Thoracic aorta (tissue), 2 donors: ENCODE results near the gene NDUFA13. TPM values are rescaled to one million over a fixed set of nuclear protein-coding genes. Genes with fewer than 3 reads are reported as not detected.

Experiments
- ATAC-seq: fragments of 150-250 bp; one replicate; pipeline ENCODE4 v1.8.0; 2017; ENCODE audit warnings: low read depth; ENCODE audit not compliant: insufficient number of reproducible peaks, low FRiP score
- DNase-seq: peaks from one replicate; pipeline ENCODE4 v3.0.0-alpha.2; 2020; ENCODE audit warnings: low spot score
- H3K27ac ChIP-seq, 2 donors: fragments of 200-600 bp; sonication (generic); 1 replicate in 1 of 2; 2 replicates in 1 of 2; pipeline ENCODE4 v1.5.1; 2016; ENCODE audit warnings: mild to moderate bottlenecking in 2 of 2, moderate library complexity in 2 of 2
- H3K27me3 ChIP-seq: fragments of 200-600 bp; sonication (generic); replicated peaks from 2 replicates; pipeline ENCODE4 v1.6.0; 2016; ENCODE audit warnings: mild to moderate bottlenecking; ENCODE audit not compliant: insufficient read depth
- H3K36me3 ChIP-seq: fragments of 200-600 bp; sonication (generic); one replicate; pipeline ENCODE4 v1.5.1; 2016
- H3K4me1 ChIP-seq, 2 donors: fragments of 200-600 bp; sonication (generic); 1 replicate in 1 of 2; 2 replicates in 1 of 2; pipeline versions ENCODE4 v1.5.1 to v1.6.0; 2016; ENCODE audit warnings: low read depth in 2 of 2, mild to moderate bottlenecking in 1 of 2; ENCODE audit not compliant: control insufficient read depth in 1 of 2
- H3K4me3 ChIP-seq: fragments of 200-600 bp; sonication (generic); 2 replicates; pipeline ENCODE4 v1.5.1; 2016; ENCODE audit warnings: mild to moderate bottlenecking
- H3K9me3 ChIP-seq: fragments of 200-600 bp; sonication (generic); 2 replicates; pipeline ENCODE4 v1.5.1; 2016
- CTCF ChIP-seq: fragments of 200-600 bp; sonication (generic); IDR thresholded peaks from one replicate; pipeline ENCODE4 v1.5.1; 2019; ENCODE audit warnings: antibody characterized with exemption
- total RNA-seq, 2 donors: library from RNA; depleted of rRNA; stranded (reverse); fragments of >200 nt; gene quantifications; one replicate each; pipeline versions ENCODE4 v1.1.0 to v1.2.3, GENCODE V29; 2016

NDUFA13 gene
- total RNA-seq, 2 donors from 2014 or later = 15.5 to 60.8 TPM

GRCh38 chr19:19490214-19490968 is 25.6 kb upstream of the NDUFA13 start:
- Histone ChIP-seq H3K4me3 (peak overlapping the region; percentile 56), H3K27ac (peak overlapping the region; percentile 90 to 93), H3K36me3 (peaks cover 22% of the 10 kb centered on the region), H3K27me3 (no peaks in the 10 kb centered on the region), H3K9me3 (no peaks in the 10 kb centered on the region), H3K4me1 (peaks cover 23 to 32% of the 10 kb centered on the region in 2 donors)
- DNase-seq = peak; percentile 50
- peak; percentile 82 for TF ChIP-seq CTCF
- ATAC-seq = peak; percentile 68

- Histone ChIP-seq H3K27ac (no peak overlapping the region), H3K4me1 (peaks cover 23 to 32% of the 10 kb centered on the region in 2 donors), H3K9me3 (no peaks in the 10 kb centered on the region), H3K36me3 (peaks cover 31% of the 10 kb centered on the region), H3K27me3 (no peaks in the 10 kb centered on the region), H3K4me3 (no peak overlapping the region)
- DNase-seq = no peak
- no peak for TF ChIP-seq CTCF
- ATAC-seq = no peak
These were observed 24.6 kb upstream of the NDUFA13 start for GRCh38 chr19:19491321-19492025.

GRCh38 chr19:19492026-19492610 is 23.9 kb upstream of the NDUFA13 start:
- no peaks in the 10 kb centered on the region for H3K27me3 ChIP-seq
- no peak for ATAC-seq
- no peak for TF ChIP-seq CTCF
- no peak overlapping the region for H3K4me3 ChIP-seq
- H3K36me3 ChIP-seq = peaks cover 36% of the 10 kb centered on the region
- DNase-seq = no peak
- H3K4me1 ChIP-seq = peaks cover 23 to 32% of the 10 kb centered on the region in 2 donors
- no peak overlapping the region for H3K27ac ChIP-seq
- H3K9me3 ChIP-seq = no peaks in the 10 kb centered on the region

- Histone ChIP-seq H3K4me3 (no peak overlapping the region), H3K27ac (no peak overlapping the region), H3K27me3 (no peaks in the 10 kb centered on the region), H3K36me3 (peaks cover 52% of the 10 kb centered on the region), H3K4me1 (peaks cover 11 to 16% of the 10 kb centered on the region in 2 donors), H3K9me3 (no peaks in the 10 kb centered on the region)
- DNase-seq (no peak), ATAC-seq (no peak)
- no peak for TF ChIP-seq CTCF
These were observed 22.0 kb upstream of the NDUFA13 start for GRCh38 chr19:19493841-19494546.
